NCI-H2196 (cell line): ENCODE data around the gene CASD1.
A peak's percentile ranks its signal among the peaks of the same experiment; 100 is the strongest.

Experiments used
- DNase-seq: peaks from one replicate; lab custom pipeline; 2025; ENCODE audit not compliant: unreplicated experiment; lab: John Stamatoyannopoulos, UW

The CASD1 gene

DNA sequence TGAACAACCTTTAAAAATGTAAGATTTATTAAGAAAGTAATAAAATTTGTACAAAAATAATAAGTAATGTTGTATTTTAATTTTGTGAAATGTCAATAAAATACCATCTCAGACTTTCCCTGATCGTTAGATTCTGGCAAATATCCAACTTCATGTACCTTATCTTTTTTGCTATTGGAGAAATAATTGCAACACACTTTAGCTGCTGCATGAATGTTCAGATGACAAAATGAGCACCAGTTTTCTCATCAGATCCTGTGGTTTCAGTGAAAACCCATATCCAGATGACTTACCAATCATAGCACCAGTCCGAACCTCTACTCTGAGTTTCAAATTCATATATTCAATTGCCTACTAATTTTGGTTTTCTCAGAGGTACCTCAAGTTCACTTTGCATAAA is 69.9 kb downstream of the CASD1 start:
- no peak for DNase-seq

DNA sequence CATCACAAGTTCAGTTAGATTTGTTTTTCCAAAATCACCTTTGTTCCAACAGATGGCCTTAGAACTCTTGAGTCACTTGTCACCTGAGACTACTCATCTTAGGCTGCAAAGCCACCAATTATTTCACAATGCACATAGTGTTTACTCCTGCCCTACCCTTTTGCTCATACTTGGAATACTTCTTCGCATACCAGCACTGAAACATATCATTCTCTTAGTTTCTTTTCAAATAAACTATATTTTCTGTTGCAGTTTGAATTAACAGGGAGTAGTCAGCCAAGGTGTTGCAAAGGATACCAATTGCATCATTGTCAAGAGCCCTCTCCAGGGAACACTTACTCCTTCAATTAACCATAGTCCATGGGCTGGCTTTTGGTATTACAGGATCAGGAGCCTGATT is 71.0 kb downstream of the CASD1 start:
- DNase-seq = no peak

DNA sequence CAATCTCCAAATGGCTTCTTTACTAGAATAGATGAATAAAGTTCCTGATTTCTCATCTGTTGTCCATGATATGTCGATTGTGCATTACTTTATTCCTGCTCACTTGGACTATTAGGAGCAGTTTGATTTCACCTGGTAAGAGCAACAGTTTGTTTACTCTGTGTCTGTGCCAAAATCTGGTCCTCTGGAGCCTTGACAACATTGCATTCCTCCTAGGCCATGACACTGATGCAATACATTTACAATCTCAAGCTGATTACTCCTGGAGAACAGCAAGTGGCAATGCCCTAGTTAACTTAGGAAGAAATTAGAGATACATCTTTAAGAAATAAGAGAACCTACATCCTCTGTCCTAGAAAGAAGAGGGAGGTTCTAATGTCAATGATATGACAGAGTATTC is 74.5 kb downstream of the CASD1 start:
- DNase-seq = peak; percentile 48

DNA sequence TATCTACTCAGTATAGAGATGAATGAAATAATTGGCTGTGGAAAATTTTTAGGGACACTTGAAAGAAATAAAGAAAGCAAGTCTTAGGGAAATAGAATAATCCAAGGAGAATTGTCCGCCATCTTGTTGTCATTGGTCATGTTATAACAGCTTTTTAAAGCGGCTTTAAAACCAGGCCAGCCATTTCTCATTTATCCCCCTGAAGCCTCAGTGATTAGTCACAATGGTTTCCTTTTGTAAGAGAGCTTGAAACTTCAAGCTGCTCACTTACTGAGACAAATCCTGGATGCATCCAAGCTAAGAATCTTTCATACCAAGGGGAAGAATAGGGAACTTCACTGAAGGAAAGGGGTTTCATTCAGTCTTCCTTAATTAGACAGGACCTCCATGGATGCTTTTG is 78.5 kb downstream of the CASD1 start:
- DNase-seq = no peak

DNA sequence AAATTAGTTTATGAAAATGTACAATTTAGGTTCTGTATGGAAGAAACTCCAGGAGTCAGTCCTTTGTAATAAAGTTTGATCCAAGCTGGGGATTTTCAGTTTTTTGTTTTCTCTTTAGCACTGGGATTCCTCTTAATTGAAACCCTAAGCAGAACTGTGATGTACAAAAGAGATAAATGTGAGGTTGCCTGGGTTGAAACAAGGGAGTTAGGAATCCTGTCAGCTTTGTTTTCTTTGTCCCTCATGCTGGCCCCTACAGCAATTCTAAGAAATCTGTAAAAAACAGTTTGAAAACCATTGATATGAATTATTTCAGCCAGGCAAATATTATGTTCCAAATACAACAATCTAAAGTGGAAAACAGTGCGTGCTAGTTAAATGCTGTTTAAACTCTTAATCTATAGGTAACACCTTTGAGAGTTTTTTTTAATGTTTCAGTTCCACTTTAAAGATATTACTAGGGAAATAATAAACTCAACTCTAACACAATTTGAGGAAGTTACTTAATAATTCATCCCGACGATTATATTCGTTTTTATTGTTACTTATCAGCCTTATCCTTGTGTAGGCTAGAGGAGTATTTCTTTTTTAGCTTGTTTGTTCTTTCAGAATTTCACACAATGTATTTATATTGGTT is 81.0 kb downstream of the CASD1 start:
- DNase-seq = no peak

DNA sequence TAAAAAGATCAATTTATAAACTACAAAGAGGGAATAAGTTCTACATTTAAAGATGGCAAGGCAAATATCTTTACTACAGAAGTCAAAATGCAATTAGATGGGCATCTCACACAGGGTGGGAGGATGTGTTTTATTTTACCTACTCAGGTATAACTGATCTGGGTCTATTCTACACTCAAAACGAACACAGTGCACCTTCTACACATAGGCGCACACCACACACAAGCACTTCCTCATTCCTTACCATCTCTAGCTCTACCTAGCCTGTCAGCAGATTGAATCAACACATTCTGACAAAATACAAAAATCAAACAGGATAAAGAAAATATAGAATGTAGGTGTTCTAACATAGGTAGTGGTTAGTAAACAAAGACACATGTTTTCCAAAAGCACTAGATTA is 81.6 kb downstream of the CASD1 start:
- DNase-seq = no peak

DNA sequence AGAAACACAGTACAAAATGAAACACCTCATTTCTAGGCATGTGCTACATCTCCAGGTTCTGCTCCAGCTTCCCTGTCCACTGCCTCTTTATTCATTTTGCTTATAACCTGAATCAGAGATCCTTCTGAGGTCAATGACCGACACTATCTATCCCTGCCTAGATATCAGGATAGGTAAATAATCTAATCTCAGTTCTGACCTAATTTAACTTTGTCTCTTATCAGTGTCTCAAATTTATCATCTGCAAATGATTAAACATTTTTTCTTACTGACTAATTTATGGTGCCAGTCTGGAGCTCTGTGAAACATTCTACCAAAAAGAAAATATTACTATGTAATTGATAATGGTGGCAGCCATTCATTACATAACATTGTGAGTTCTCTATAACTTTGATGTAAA is 85.3 kb downstream of the CASD1 start:
- no peak for DNase-seq

DNA sequence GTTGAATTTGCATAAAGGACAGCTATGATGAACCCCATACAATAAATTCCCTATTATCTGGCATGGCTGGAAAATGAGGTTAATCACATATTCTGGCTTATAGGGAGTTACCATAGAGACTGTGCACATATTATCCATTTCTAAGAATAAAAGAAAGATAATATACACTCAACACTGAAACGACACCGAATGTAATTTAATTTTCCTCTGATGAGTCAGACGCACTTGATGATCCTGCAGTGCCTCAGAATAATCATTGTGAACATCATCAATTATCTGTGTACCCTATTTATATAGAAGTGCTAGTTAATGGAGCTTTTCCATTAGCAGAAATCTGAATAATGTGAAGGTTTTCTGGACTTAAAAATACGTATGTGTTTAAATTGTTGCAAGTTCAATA is 86.1 kb downstream of the CASD1 start:
- DNase-seq = no peak

DNA sequence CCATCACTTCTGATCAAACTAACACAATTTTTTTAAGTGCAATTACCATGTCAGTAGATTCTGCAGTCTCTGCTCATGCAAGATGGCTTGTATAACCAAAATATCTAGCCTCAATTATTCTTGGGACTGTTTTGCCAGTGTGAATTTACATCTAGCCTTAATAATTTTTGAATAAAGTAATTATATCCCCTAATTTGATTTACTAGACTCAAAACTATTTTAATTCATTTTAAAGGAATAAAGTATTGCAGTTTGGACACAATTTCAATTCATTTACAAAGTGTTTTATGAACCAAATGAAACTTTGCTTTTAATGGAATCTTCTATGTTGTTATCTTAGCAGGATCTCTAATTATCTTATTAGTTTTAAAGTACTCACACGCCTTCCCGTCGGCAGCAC is 90.7 kb downstream of the CASD1 start:
- no peak for DNase-seq

DNA sequence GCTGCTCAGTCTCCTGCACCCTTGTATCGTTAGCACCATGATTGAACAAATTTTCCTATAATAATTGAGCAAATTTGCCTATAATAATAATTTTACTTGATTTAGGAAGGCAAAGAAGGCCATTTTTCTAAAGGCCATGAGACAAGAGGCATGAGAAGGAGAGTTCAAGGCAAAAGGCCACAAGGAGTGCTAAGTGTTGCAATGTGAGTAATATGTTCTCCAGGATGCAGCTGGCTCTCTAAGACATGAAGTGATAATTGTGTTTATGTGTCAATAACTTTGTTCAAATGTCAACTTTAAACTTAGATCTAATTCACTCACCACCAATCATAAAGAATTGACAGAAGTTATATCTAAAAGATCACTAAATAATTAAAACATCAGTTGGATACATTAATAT is 92.6 kb downstream of the CASD1 start:
- DNase-seq = no peak

DNA sequence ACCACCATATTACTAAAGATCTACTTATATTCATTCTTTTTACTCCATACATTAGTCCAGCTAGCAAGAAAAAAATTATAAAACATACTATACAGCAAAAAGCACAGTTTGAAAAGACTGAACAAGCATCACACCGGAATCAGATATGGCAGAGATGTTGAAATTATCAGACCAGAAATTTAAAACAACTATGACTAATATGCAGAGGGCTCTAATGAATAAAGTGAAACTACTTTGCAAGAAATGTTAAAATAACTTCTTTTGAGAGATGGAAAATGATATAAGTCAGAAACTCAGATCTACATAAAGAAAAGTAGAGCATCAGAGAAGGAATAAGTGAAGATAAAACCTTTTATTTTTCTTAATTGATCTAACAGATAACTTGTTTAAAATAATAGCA is 95.4 kb downstream of the CASD1 start:
- DNase-seq = no peak
